B cell (primary cell): ENCODE measurements around the gene PCSK4. TPM values are rescaled to one million over a fixed set of nuclear protein-coding genes. Genes with fewer than 3 reads are reported as not detected.
"Not testable (repeated sequence)": the region's sequence is repeated elsewhere in the genome, so short reads cannot be mapped to it uniquely, and the experiment has no call there.

Source experiments
- ATAC-seq: fragments of 200-7000 bp; cut with Tn5 transposase; one replicate; pipeline ENCODE4 v1.10.0; 2021; ENCODE audit warnings: low read depth, mild to moderate bottlenecking, moderate number of reproducible peaks, moderate library complexity
- CTCF ChIA-PET: fragments of 350-600 bp; sonication (Branson Sonifier 250); formaldehyde crosslinking; loops from one replicate; lab custom pipeline; 2021; ENCODE audit warnings: antibody characterized with exemption, inconsistent platforms; lab: Charles Lee
- POLR2A ChIA-PET: fragments of 350-600 bp; sonication (Branson Sonifier 250); formaldehyde crosslinking; loops from one replicate; lab custom pipeline; 2021; ENCODE audit warnings: antibody characterized with exemption; lab: Charles Lee
- DNase-seq: peaks from one replicate; pipeline ENCODE4 v3.0.0; 2013
- H2AFZ ChIP-seq: 2 replicates; pipeline ENCODE4 v1.6.1; 2012; ENCODE audit warnings: mild to moderate bottlenecking, low read depth, low read length; ENCODE audit not compliant: insufficient read depth, poor library complexity, severe bottlenecking
- H3K27ac ChIP-seq, 2 donors: 1 replicate in 1 of 2; 2 replicates in 1 of 2; pipeline ENCODE4 v1.5.1; 2012 to 2013; ENCODE audit warnings: low read length in 2 of 2, mild to moderate bottlenecking in 2 of 2, moderate library complexity in 1 of 2
- H3K27me3 ChIP-seq, 4 experiments: fragments of 200-600 bp in 1 of 4; sonication (generic) in 1 of 4; replicated peaks in 1 of 4; 1 replicate in 2 of 4; 2 replicates in 2 of 4; pipeline versions ENCODE4 v1.6.1 to v1.7.0; 2013 to 2016; ENCODE audit warnings: low read length in 3 of 4, mild to moderate bottlenecking in 2 of 4, mixed read lengths in 1 of 4, moderate library complexity in 1 of 4; ENCODE audit not compliant: insufficient read depth in 4 of 4, control insufficient read depth in 3 of 4; ENCODE audit errors: control extremely low read depth in 1 of 4
- H3K36me3 ChIP-seq, 2 experiments: replicated peaks in 1 of 2; 1 replicate in 1 of 2; 2 replicates in 1 of 2; pipeline versions ENCODE4 v1.6.1 to v1.7.1; 2013; ENCODE audit warnings: low read length in 1 of 2; ENCODE audit not compliant: insufficient read depth in 2 of 2, control insufficient read depth in 1 of 2; ENCODE audit errors: control extremely low read depth in 1 of 2, extremely low read depth in 1 of 2
- H3K4me1 ChIP-seq, 2 donors: fragments of 200-600 bp in 1 of 2; sonication (generic) in 1 of 2; 1 replicate in 1 of 2; 2 replicates in 1 of 2; pipeline versions ENCODE4 v1.5.1 to v1.6.1; 2013 to 2017; ENCODE audit warnings: low read length in 2 of 2; ENCODE audit not compliant: control insufficient read depth in 2 of 2, insufficient read depth in 2 of 2
- H3K4me2 ChIP-seq: replicated peaks from 2 replicates; pipeline ENCODE3; 2012; ENCODE audit warnings: mild to moderate bottlenecking, low read depth, low read length; ENCODE audit not compliant: poor library complexity, severe bottlenecking
- H3K4me3 ChIP-seq, 5 experiments: fragments of 200-600 bp in 1 of 5; sonication (generic) in 1 of 5; 1 replicate in 3 of 5; 2 replicates in 2 of 5; pipeline versions ENCODE4 v1.5.1 to v1.7.0; 2011 to 2016; ENCODE audit warnings: low read length in 4 of 5, mild to moderate bottlenecking in 4 of 5, low read depth in 2 of 5, control low read depth in 1 of 5, moderate library complexity in 1 of 5; ENCODE audit not compliant: insufficient read depth in 1 of 5; ENCODE audit errors: control extremely low read depth in 1 of 5, extremely low read depth in 1 of 5
- H3K79me2 ChIP-seq: fragments of 200-600 bp; sonication (generic); one replicate; pipeline ENCODE4 v1.6.0; 2016; ENCODE audit warnings: low read length; ENCODE audit not compliant: control insufficient read depth, insufficient read depth
- H3K9ac ChIP-seq: fragments of 200-600 bp; sonication (generic); 2 replicates; pipeline ENCODE4 v1.6.1; 2017; ENCODE audit warnings: mild to moderate bottlenecking, low read length, moderate library complexity
- H3K9me3 ChIP-seq, 3 donors: one replicate each; pipeline versions ENCODE4 v1.6.1 to v1.7.1; 2013; ENCODE audit warnings: low read length in 2 of 3; ENCODE audit not compliant: control insufficient read depth in 2 of 3, insufficient read depth in 1 of 3; ENCODE audit errors: control extremely low read depth in 1 of 3
- H4K20me1 ChIP-seq: 2 replicates; pipeline ENCODE4 v1.6.0; 2012; ENCODE audit warnings: mild to moderate bottlenecking, low read length; ENCODE audit not compliant: insufficient read depth, control insufficient read depth, poor library complexity, severe bottlenecking
- H3K27ac Mint-ChIP-seq: one replicate; pipeline ENCODE4 v1.8.0; 2021; ENCODE audit warnings: mixed read lengths
- H3K27me3 Mint-ChIP-seq: one replicate; pipeline ENCODE4 v1.8.0; 2021; ENCODE audit warnings: mixed read lengths
- H3K4me1 Mint-ChIP-seq: one replicate; pipeline ENCODE4 v1.8.0; 2021; ENCODE audit warnings: mixed read lengths
- H3K4me3 Mint-ChIP-seq: one replicate; pipeline ENCODE4 v1.8.0; 2021; ENCODE audit warnings: mixed read lengths
- H3K9me3 Mint-ChIP-seq: one replicate; pipeline ENCODE4 v1.8.0; 2022; ENCODE audit warnings: mixed read lengths; ENCODE audit not compliant: insufficient read depth
- CTCF ChIP-seq: fragments of 200-600 bp; IDR thresholded peaks from one replicate; pipeline ENCODE4 v1.8.0; 2022; ENCODE audit warnings: antibody characterized with exemption, mild to moderate bottlenecking
- EZH2 ChIP-seq: IDR thresholded peaks from 2 replicates; pipeline ENCODE4 v1.6.1; 2012; ENCODE audit warnings: borderline replicate concordance, low read depth, mild to moderate bottlenecking, moderate library complexity, low read length; ENCODE audit not compliant: insufficient read depth, poor library complexity, severe bottlenecking
- WGBS: methylation state at CpG from one replicate; pipeline ENCODE4 v1.1.5; 2013; ENCODE audit warnings: missing lambda C conversion rate; ENCODE audit not compliant: insufficient coverage; 5-methylcytosine and 5-hydroxymethylcytosine counted together
- intact Hi-C: fragments of 100-400 bp; cut with micrococcal nuclease; formaldehyde crosslinking; loops from one replicate; pipeline ENCODE4 v1.10.0; 2022
- polyA plus RNA-seq: library from polyadenylated mRNA; depleted of rRNA; stranded (reverse); fragments of >200 nt; gene quantifications from 2 replicates; pipeline ENCODE4 v1.2.3, GENCODE V29; 2012
- total RNA-seq, 2 donors: library from RNA; stranded (reverse); fragments of 120-200 nt in 1 of 2; gene quantifications; 1 replicate in 1 of 2; 2 replicates in 1 of 2; pipeline versions ENCODE4 v1.2.3 to v1.2.4, GENCODE V29; 2013 to 2022

Gene PCSK4
- total and polyA plus RNA-seq, 2 donors (not counting 1 experiment from before 2014, with no cell fraction given): 1.1 to 1.3 TPM

GRCh38 chr19:1440418-1440801, 49.7 kb downstream of the PCSK4 start:
- ChIA-PET CTCF (no interaction called here), POLR2A (no interaction called here)
- H3K27me3 ChIP-seq: peaks cover 0 to 2% (median under 1%) of the 10 kb centered on the region in 4 experiments
- no peak for ATAC-seq
- no peaks in the 10 kb centered on the region for H3K9me3 Mint-ChIP-seq
- intact Hi-C loops: no loop called here
- no peaks in the 10 kb centered on the region for H3K9me3 ChIP-seq
- no peak overlapping the region for H3K4me3 ChIP-seq
- TF ChIP-seq EZH2 (no peak), CTCF (no peak)
- no peak overlapping the region for H3K27ac ChIP-seq
- H4K20me1 ChIP-seq: peaks cover 62% of the 10 kb centered on the region
- no peaks in the 10 kb centered on the region for H3K27me3 Mint-ChIP-seq
- H3K4me1 Mint-ChIP-seq: peaks cover 26% of the 10 kb centered on the region
- H3K4me3 Mint-ChIP-seq: peak overlapping the region; percentile 66
- no peak for DNase-seq
- H3K36me3 ChIP-seq: peaks cover 0 to 28% of the 10 kb centered on the region in 2 experiments
- peaks cover 14 to 26% of the 10 kb centered on the region in 2 donors for H3K4me1 ChIP-seq
- H3K4me2 ChIP-seq: no peak overlapping the region
- no peak overlapping the region for H3K9ac ChIP-seq
- peak overlapping the region; percentile 46 for H3K27ac Mint-ChIP-seq
- 92% methylated on average over 14 of the region's 15 CpGs for WGBS
- no peak overlapping the region for H2AFZ ChIP-seq
- H3K79me2 ChIP-seq: peaks cover 21% of the 10 kb centered on the region

- Histone ChIP-seq H3K4me3 (peak overlapping the region in 4 of 5 experiments; percentile 87 to 100 (median 97)), H4K20me1 (peaks cover 60% of the 10 kb centered on the region), H3K27ac (peak overlapping the region in 1 of 2 donors; percentile 95), H3K4me1 (peaks cover 10 to 21% of the 10 kb centered on the region in 2 donors), H3K4me2 (peak overlapping the region; percentile 91), H3K36me3 (peaks cover 0 to 30% of the 10 kb centered on the region in 2 experiments), H3K9ac (peak overlapping the region; percentile 99), H3K79me2 (peaks cover 21% of the 10 kb centered on the region)
- DNase-seq, CTCF ChIA-PET, intact Hi-C loops, H2AFZ ChIP-seq, H3K27me3 ChIP-seq, H3K27me3 Mint-ChIP-seq, H3K9me3 ChIP-seq, H3K9me3 Mint-ChIP-seq, ATAC-seq: not testable (repeated sequence)
- Mint-ChIP-seq H3K4me1 (peaks cover 20% of the 10 kb centered on the region), H3K4me3 (peak overlapping the region; percentile 99), H3K27ac (peak overlapping the region; percentile 99)
- 82% methylated on average over 57 of the region's 57 CpGs for WGBS
- POLR2A ChIA-PET: interaction anchor here (0.9 kb wide), 1 partner anchor 26 kb away, joined by 3 read pairs; no protein-coding TSS in a partner anchor
Measured at GRCh38 chr19:1439525-1440417, 50.4 kb downstream of the PCSK4 start.
